ENCODE data around the gene HIGD1A. TPM values are rescaled to one million over a fixed set of nuclear protein-coding genes. Genes with fewer than 3 reads are reported as not detected.
A peak's percentile ranks its signal among the peaks of the same experiment; 100 is the strongest.

The HIGD1A gene
- total and polyA plus RNA-seq, 9 of the 15 experiments (the other 6 are each of a cell fraction or from before 2014, with no cell fraction given): 165 to 1,185 (median 333) TPM

DNA sequence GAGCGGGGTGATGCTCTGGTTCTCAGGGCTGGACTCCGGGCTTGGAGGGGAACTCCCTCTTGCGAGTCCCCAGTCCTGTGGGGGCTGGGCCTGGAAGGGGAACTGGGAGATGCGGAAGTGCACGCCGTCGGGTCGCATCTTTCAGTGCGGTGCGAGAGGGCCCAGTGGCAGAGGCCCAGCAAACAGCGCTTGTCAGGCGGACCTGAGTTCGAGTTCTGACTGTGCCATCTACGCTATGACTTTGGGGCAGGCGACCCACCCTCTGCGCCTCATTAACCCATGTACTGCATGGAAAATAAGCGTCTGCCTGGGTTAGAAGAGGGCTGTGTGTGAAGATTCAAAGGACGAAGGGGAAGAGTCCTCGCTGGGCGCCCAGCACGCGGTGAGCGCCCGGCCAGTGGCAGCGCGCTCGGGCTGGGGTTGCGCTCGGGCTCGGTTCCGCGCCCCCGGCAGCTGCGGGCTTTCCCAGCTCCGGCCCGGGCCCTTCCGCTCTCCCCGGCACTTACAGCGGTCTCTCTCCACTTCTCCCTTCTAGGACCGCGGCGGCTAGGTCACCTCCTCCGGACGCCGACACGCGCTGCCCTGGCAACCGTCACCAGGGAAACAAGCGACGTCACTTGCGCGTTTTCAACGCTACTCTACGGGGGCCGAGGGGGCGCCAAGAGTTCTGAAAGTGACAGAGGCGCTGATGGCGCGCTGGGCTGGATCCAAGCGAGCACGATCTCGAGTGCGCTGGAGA is 31.5 kb downstream of the HIGD1A start, which contains the start of gene CCDC13 (continued):
- TF ChIP-seq VEZF1 (CRISPR knock-in tag; IDR thresholded peaks at IDR 0.05) (0 out of 2 replicates have a peak, but pooled peaks have one; percentile 15), RFX1 (IDR thresholded peaks at IDR 0.05) (peak; percentile 96), L3MBTL2 (IDR thresholded peaks at IDR 0.05) (peak; percentile 36; the same call in 1 of the 2 replicates), ZNF717 (CRISPR knock-in tag; IDR thresholded peaks at IDR 0.05) (no peak), BCOR (IDR thresholded peaks at IDR 0.05) (no peak), ZNF354B (CRISPR knock-in tag; IDR thresholded peaks at IDR 0.05) (no peak), NFATC3 (IDR thresholded peaks at IDR 0.05) (no peak), OTX1 (CRISPR knock-in tag; IDR thresholded peaks at IDR 0.05) (no peak), ARNT (IDR thresholded peaks at IDR 0.05) (no peak), EZH2 (IDR thresholded peaks at IDR 0.05; ENCODE audit: borderline replicate concordance, low read depth, low read length) (no peak), ZNF174 (CRISPR knock-in tag; IDR thresholded peaks at IDR 0.05) (no peak), STAT6 (CRISPR knock-in tag; IDR thresholded peaks at IDR 0.05) (no peak), GATA2 (CRISPR knock-in tag; IDR thresholded peaks at IDR 0.05) (no peak), ZNF274 (IDR thresholded peaks at IDR 0.05; ENCODE audit: borderline replicate concordance, low read depth, low read length) (no peak)
